LNCaP clone FGC (cell line): ENCODE measurements around the gene NAP1L4.

Experiments
- DNase-seq: peaks from one replicate; pipeline ENCODE4 v3.0.0-alpha.2; 2011; ENCODE audit warnings: low read depth
- H3K4me3 ChIP-seq: 2 replicates; pipeline ENCODE4 v1.5.1; 2011; ENCODE audit warnings: mild to moderate bottlenecking, low read depth, low read length, control low read depth
- TF ChIP-seq, protein P1 (sequence below): IDR thresholded peaks from 2 replicates; pipeline ENCODE4 v1.5.1; 2012; ENCODE audit warnings: mild to moderate bottlenecking; ENCODE audit not compliant: control insufficient read depth, insufficient read depth; ENCODE audit errors: extremely low read depth

Gene NAP1L4

DNA sequence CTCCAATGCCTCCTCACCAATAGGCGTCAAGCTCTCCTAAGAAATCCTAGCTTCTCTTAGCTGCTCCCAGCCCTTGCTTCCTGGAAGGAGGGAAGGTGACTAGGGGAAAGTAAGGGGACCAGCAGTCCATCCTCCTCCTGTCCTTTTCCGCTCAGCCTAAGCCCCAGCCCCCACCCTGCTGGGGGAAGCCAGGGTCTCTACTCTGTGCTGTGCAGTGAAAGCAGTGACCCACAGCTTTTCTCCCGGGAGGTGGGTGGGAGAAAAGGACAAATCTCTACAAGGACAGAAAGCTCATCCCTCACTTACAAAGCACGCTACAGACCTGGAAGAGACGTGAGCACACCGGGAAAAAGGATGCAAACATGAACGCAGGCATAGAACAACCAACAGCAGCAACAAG lies 32.0 kb downstream of the NAP1L4 start:
- no peak overlapping the region for H3K4me3 ChIP-seq
- TF ChIP-seq, protein P1, sequence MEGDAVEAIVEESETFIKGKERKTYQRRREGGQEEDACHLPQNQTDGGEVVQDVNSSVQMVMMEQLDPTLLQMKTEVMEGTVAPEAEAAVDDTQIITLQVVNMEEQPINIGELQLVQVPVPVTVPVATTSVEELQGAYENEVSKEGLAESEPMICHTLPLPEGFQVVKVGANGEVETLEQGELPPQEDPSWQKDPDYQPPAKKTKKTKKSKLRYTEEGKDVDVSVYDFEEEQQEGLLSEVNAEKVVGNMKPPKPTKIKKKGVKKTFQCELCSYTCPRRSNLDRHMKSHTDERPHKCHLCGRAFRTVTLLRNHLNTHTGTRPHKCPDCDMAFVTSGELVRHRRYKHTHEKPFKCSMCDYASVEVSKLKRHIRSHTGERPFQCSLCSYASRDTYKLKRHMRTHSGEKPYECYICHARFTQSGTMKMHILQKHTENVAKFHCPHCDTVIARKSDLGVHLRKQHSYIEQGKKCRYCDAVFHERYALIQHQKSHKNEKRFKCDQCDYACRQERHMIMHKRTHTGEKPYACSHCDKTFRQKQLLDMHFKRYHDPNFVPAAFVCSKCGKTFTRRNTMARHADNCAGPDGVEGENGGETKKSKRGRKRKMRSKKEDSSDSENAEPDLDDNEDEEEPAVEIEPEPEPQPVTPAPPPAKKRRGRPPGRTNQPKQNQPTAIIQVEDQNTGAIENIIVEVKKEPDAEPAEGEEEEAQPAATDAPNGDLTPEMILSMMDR, result no peak
- no peak for DNase-seq

DNA sequence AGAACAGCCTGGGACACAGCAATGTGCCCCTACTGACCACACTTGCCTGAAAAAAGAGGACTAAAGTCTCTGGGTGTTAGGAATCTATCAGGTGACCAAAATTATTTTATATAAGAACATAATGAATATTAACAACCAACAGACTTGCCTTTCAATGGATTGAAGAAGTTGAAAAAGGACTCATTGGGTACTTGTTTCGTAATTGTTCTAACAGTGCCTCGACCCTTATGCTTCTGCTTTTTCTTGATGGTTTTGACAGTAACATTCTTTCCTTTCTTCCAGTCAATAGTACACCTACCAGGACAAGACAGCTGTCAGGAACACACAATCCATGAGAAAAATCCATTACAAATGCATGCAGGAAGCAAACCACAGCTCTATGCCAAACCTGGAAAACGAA lies 33.9 kb downstream of the NAP1L4 start:
- no peak overlapping the region for H3K4me3 ChIP-seq
- TF ChIP-seq, protein P1, result no peak
- DNase-seq, result no peak

DNA sequence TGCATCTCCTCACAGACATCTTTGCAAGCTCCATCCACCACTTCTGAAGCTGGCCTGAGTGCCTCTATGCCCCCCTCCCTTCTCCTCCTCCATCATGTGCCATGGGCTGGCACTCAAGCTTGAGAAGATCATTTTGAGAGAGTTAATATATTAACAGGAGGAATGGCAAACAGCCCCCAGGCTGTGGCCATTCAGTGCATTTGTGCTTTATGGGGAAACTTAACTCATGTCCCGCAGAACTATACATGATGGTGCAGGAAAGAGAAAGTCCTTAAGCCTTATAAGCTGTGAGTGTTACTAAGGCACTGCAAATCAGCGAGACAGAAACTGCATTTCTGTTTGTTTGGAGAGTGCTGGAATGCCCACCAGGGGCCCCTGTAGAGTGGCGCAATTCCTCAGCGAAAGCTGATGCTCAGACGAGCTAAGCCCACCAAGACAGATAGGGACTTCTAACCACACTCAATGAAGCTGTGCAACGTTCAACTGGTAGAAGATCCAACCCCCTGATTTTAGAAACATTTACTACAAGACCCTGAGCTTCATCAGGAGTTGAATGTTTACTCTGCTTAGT lies 36.1 kb downstream of the NAP1L4 start:
- no peak for DNase-seq
- TF ChIP-seq, protein P1, result no peak

DNA sequence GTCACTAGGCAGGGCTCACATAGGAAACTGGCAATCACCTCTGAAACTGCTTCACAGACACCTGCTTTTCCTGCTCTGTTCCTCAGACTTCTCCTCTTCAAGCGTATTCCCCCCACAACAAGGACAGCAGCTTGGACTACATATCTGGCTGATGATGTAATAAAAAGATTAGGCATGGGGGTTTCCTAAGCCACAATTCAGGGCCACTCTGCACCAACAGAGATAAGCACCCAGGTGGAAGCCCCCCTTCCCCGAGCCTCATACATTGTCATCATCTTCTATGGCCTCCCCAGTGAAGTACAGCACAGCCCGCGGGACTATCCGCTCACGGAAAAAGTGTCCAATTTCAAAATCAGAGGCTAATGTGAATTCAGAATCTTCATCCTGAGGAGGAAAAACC lies 37.9 kb downstream of the NAP1L4 start:
- TF ChIP-seq, protein P1, result no peak
- H3K4me3 ChIP-seq, result no peak overlapping the region
- DNase-seq, result no peak

More for the DNA sequence above, 36.1 kb downstream of the NAP1L4 start:
- H3K4me3 ChIP-seq, result no peak overlapping the region

DNA sequence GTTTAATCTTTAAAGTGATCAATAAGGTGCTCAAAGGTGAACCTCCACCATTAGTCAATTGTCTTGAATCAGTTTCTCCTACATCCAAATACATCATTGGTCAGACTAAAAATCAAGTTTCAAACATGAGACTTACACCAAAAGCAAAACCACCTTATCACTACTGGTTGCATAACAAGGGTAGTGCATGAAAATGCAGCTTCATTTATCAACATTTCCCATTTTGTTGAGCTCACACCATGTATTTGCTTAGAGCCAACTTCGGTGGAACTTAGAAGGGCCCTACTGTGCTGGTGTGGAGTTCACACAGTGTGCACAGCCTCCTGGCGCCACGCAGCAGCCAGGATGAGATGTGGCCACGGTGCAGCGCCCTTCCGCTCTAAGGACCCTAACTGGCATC lies 39.8 kb downstream of the NAP1L4 start:
- DNase-seq, result no peak
- no peak overlapping the region for H3K4me3 ChIP-seq
- TF ChIP-seq, protein P1, result no peak

DNA sequence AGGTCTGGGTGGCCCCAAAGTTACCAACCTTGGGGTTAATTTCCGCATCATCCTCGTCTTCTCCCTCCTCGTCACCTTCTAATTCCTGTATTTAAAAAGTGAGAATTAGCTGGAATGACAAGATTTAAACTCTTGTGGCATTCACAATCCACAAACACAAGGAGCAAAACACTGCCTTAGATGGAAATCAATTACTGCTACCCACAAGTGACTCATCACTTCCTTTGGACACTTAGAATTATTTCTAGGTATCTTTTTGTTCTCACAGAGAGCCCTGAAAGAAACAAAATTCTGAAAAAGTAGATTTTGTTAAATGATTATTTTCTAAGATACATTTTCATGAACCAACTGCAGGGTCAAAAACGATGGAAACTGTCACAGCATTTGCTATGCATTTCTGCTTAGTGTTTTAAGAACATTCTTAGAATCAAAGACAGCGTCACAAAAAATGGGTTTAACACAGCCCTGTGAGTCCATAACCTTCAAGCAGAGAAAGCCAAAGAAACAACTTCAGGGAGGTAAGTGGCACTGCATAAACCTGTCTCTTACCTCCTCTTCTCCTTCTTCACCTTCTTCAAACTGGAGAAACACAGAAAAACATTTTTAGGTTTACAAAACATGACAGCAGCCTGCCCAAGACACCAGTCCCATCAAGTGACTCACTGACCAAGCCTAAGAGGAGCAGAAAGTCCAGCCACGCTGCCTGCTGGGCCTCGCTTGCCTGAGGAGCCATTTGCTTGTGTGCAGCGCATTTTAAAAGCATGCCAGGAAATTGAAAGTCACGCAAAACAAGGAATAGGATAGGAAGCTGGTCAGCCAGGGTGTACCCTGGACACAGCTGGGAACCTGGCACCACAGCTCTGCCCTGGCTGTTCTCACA lies 40.7 kb downstream of the NAP1L4 start:
- TF ChIP-seq, protein P1, result no peak
- DNase-seq, result no peak
- no peak overlapping the region for H3K4me3 ChIP-seq
